MM.1S (cell line): ENCODE data around the gene SEMA3G.

Source experiments
- EZH2 ChIP-seq: fragments of 300-600 bp; sonication (generic); optimal IDR thresholded peaks from 2 replicates; pipeline ENCODE3; 2017; ENCODE audit warnings: low read depth, mild to moderate bottlenecking, antibody characterized with exemption, low read length, mixed read lengths
- EZH2phosphoT487 ChIP-seq: fragments of 300-600 bp; sonication (generic); IDR thresholded peaks from 2 replicates; pipeline ENCODE4 v1.6.1; 2018; ENCODE audit warnings: antibody characterized with exemption, low read length
- TF ChIP-seq, protein P1 (sequence below): fragments of 300-600 bp; sonication (generic); IDR thresholded peaks from 2 replicates; pipeline ENCODE4 v1.5.1; 2016; ENCODE audit warnings: antibody characterized with exemption, low read length, mixed read lengths

DNA sequence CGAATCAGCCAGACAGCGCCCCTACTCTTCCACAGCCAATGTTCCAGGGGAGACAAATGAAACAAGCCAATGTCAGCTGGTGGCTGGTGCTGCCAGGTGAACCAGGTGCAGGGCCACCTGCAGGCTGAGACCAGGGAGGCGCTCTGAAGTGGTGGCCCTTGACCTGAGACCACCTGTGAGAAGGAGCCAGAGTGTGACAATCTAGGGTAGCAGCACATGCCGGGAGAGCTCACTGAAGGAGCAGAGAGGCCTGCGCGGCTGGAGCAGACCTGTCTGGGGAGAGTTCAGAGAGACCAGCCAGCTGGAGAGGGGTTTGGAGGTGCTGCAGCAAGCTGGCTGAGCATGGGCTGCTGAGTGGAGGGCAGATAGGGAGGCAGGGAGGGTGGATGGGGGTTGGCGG, 49.5 kb upstream of the SEMA3G start:
- TF ChIP-seq, protein P1, sequence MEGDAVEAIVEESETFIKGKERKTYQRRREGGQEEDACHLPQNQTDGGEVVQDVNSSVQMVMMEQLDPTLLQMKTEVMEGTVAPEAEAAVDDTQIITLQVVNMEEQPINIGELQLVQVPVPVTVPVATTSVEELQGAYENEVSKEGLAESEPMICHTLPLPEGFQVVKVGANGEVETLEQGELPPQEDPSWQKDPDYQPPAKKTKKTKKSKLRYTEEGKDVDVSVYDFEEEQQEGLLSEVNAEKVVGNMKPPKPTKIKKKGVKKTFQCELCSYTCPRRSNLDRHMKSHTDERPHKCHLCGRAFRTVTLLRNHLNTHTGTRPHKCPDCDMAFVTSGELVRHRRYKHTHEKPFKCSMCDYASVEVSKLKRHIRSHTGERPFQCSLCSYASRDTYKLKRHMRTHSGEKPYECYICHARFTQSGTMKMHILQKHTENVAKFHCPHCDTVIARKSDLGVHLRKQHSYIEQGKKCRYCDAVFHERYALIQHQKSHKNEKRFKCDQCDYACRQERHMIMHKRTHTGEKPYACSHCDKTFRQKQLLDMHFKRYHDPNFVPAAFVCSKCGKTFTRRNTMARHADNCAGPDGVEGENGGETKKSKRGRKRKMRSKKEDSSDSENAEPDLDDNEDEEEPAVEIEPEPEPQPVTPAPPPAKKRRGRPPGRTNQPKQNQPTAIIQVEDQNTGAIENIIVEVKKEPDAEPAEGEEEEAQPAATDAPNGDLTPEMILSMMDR: no peak
- TF ChIP-seq EZH2phosphoT487: no peak
- TF ChIP-seq EZH2: no peak
